ENCODE measurements around the gene CNPPD1.

Gene CNPPD1

DNA sequence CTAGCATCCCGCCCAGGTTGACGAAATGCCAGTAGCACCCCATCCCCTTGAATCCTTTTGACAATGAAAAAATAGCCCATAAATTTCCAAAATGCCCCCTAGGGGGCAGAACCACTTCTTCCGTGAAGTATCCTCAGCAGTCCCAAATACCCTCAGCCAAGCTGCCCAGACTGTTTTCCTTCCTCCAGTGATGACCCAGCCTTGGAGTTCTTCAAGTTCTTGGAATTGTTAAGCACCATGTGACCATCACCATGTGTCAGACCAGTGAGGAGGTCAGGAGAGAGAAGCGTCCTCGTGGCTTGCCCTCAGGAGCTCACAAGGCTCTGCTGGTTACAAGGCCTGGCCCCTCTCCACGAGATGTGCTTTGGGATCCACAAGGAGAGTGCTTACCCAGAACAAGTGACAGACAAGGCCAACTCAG is 5.5 kb downstream of the CNPPD1 start:
- TF ChIP-seq, protein P1, sequence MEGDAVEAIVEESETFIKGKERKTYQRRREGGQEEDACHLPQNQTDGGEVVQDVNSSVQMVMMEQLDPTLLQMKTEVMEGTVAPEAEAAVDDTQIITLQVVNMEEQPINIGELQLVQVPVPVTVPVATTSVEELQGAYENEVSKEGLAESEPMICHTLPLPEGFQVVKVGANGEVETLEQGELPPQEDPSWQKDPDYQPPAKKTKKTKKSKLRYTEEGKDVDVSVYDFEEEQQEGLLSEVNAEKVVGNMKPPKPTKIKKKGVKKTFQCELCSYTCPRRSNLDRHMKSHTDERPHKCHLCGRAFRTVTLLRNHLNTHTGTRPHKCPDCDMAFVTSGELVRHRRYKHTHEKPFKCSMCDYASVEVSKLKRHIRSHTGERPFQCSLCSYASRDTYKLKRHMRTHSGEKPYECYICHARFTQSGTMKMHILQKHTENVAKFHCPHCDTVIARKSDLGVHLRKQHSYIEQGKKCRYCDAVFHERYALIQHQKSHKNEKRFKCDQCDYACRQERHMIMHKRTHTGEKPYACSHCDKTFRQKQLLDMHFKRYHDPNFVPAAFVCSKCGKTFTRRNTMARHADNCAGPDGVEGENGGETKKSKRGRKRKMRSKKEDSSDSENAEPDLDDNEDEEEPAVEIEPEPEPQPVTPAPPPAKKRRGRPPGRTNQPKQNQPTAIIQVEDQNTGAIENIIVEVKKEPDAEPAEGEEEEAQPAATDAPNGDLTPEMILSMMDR (IDR thresholded peaks at IDR 0.05; ENCODE audit: insufficient read depth, missing control alignments): peak; percentile 59
- no peak for FAIRE-seq
- DNase-seq (ENCODE audit: insufficient read length, low spot score): peak; percentile 65

DNA sequence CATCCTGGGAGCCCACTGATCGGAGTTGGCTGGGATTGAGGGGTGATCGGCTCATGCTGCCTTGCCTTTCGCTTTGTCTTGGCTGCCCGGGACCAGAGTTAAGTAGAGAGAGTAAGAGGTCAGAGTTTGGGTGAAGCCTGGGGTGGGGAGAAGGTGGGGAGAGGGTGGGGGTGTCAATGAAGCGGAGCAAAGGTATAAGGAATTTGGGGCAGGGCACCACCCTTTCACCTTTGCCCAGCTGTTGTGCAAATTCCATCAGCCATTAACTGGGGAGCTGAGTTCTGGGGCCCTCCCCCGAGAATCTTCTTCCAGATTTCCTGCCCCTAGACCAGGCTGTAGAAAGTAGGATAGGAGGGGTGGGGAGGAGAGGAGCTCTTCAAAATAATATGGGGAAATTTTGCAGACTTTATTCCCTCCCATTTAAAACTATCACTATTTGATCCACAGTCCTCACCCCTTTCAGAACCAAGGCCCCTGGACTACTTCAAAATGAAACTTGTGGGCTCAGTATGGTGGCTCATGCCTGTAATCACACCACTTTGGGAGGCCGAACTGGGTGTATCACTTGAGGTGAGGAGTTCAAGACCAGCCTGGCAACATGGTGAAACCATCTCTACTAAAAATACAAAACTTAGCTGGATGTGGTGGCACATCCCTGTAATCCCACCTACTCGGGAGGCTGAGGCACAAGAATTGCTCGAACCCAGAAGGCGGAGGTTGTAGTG is 6.6 kb downstream of the CNPPD1 start, which contains the start of gene SLC23A3:
TSS of gene SLC23A3 (minus strand) at position 100 of the 725 bp plus-strand sequence. CDS start at position 55, 45 bp downstream.
- FAIRE-seq (no peak), DNase-seq (ENCODE audit: insufficient read length, low spot score) (no peak)
- TF ChIP-seq, protein P1 (IDR thresholded peaks at IDR 0.05; ENCODE audit: insufficient read depth, missing control alignments): no peak

DNA sequence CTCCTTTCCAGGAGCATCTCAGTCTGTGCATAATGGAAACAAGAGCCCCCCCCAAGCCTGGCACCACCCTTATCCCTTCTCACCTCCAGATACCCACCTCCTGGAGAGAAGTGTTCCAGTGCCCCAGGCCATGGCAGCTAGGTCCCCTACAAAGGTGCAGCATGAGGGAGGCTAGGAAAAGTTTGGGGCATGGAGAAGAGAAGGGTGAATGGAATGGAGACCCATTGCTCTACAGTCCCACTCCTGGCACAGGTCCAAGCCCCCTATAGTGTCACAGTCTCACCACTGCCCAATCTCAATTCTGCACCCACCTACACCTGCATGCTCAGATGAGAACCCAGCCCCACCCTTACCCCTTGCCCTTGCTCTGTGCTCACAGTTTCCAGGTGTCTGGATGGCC is 7.8 kb downstream of the CNPPD1 start:
- DNase-seq (ENCODE audit: insufficient read length, low spot score) (no peak), FAIRE-seq (no peak)
- TF ChIP-seq, protein P1 (IDR thresholded peaks at IDR 0.05; ENCODE audit: insufficient read depth, missing control alignments): no peak

DNA sequence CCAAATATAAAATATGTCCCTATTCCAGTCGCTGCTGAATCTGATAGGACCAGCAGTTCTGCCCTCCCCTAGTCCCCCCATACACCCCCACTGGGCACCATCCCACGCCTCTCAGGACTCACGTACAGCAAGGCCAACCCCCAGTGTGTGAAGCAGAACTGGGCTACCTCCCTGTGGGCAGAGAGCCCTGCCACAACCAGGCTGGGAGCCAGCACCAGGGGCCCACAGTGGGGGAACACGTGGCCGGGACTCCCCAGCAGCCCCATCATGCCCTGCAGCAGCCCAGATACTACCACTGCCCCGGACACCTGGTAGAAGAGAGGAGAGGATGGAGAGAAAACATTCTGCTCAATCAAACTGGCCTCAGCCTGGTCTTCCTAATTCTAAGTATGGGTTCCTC is 8.2 kb downstream of the CNPPD1 start:
- FAIRE-seq: no peak
- TF ChIP-seq, protein P1 (IDR thresholded peaks at IDR 0.05; ENCODE audit: insufficient read depth, missing control alignments): no peak
- no peak for DNase-seq (ENCODE audit: insufficient read length, low spot score)

DNA sequence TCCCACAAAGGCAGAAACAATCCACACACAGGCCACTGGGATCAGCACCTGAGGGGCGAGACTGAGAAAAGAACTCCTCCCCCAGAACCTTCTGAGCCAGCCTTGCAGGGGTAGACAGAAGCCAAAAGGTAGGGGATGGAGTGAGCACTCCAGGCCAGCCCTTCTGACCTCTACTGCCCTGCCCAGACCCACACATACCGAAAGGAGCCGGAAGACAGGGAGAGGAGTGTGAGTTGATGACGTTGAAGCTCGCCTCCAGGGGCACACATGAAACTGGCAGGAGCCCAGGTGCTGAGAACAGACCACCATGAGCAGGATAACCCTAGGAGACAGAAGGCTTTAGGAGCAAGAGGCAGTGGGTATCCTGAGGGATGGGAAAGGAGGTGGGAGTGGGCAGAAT is 8.7 kb downstream of the CNPPD1 start:
- no peak for DNase-seq (ENCODE audit: insufficient read length, low spot score)
- no peak for FAIRE-seq
- TF ChIP-seq, protein P1 (IDR thresholded peaks at IDR 0.05; ENCODE audit: insufficient read depth, missing control alignments): no peak

DNA sequence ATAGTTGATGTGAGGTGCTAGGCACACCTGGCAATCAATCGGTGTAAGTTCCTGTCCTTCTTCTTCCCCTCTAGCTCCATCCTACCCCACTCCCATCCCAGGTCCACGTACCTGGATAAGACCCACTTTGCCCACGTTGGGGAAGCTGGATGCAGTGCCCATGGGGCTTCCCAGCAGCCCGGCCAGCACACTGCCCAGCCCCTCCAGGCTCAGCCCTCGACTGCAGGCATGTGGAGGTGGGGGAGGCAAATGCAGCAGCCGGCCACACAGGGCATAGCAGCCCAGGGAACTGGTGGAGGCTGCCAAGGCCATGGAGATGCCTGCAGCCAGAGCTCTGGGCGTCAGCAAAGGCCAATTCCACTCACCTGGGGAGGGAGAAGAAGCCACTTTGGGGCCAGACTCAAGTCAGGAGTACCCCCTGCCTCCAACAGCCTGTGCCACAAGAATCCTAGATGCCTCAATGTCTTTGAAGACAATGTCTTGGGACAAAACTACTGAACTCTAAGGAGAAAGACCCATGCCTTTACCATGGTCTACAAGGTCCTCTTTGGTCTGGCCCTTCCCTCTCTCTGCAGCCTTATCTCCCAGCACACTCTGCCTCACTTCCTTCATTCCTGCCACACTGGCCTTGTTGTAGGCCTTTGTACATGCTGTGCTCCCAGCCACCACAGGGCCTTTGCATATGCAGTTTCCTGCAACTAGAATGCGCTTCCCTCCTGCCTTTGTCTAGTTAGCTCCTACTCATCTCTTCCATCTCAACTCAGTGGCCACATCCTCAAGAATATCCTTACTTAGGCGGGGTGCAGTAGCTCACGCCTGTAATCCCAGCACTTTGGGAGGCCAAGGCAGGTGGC is 11.4 kb downstream of the CNPPD1 start:
- DNase-seq (ENCODE audit: insufficient read length, low spot score): no peak
- FAIRE-seq: no peak
- TF ChIP-seq, protein P1 (IDR thresholded peaks at IDR 0.05; ENCODE audit: insufficient read depth, missing control alignments): no peak

Data from D721Med (cell line).